Ascending aorta (tissue), 2 donors: ENCODE results near the gene NECAB3. TPM values are rescaled to one million over a fixed set of nuclear protein-coding genes. Genes with fewer than 3 reads are reported as not detected.

Experiments used
- DNase-seq, 2 donors: peaks; one replicate each; pipeline ENCODE4 v3.0.0-alpha.2; 2019; ENCODE audit warnings: low spot score in 2 of 2
- H3K27ac ChIP-seq, 2 donors: fragments of 200-600 bp; sonication (generic); one replicate each; pipeline ENCODE4 v1.5.1; 2016 to 2017; ENCODE audit warnings: mild to moderate bottlenecking in 1 of 2
- H3K27me3 ChIP-seq: fragments of 200-600 bp; sonication (generic); one replicate; pipeline ENCODE4 v1.5.1; 2017
- H3K36me3 ChIP-seq, 2 donors: fragments of 200-600 bp; sonication (generic); one replicate each; pipeline ENCODE4 v1.5.1; 2016
- H3K4me1 ChIP-seq, 2 donors: fragments of 200-600 bp; sonication (generic); one replicate each; pipeline ENCODE4 v1.5.1; 2016 to 2017; ENCODE audit warnings: mild to moderate bottlenecking in 1 of 2
- H3K4me3 ChIP-seq, 2 donors: fragments of 200-600 bp; sonication (generic); one replicate each; pipeline ENCODE4 v1.5.1; 2016 to 2017; ENCODE audit warnings: mild to moderate bottlenecking in 1 of 2
- H3K9me3 ChIP-seq, 2 donors: fragments of 200-600 bp; sonication (generic); one replicate each; pipeline ENCODE4 v1.5.1; 2016
- intact Hi-C: fragments of 100-400 bp; cut with DNase I; formaldehyde crosslinking; loops from one replicate; pipeline ENCODE4 v1.15.1; 2023
- total RNA-seq: library from RNA; depleted of rRNA; stranded (reverse); fragments of >200 nt; gene quantifications from one replicate; pipeline ENCODE4 v1.1.0, GENCODE V29; 2016
- TF ChIP-seq, protein P1 (sequence below), 3 experiments: fragments of 200-600 bp in 2 of 3; fragments of 450-650 bp in 1 of 3; sonication (generic) in 2 of 3; IDR thresholded peaks; one replicate each; pipeline ENCODE4 v1.5.1; 2016 to 2019; ENCODE audit warnings: antibody characterized with exemption in 3 of 3, mild to moderate bottlenecking in 1 of 3, moderate library complexity in 1 of 3

The NECAB3 gene
- total RNA-seq, 1 donor from 2014 or later: 21.3 TPM

DNA sequence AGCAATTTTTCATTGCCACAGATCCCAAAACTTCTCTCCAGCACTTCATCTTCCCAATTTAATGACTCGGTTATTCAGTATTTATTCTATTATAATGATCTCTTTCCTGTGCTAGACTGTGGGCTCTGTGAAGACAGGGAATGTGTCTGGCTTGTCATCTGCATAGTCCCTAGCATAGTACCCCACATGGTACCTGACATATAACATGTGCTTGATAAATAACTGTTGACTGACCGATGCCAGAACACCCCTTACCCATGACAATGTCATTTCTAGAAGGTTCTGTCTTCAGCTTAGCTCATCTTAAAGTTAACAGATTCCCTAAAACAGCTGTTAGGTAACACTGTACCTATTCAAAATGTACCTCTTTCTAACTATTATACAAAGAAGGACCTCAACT is 42.3 kb upstream of the NECAB3 start:
- intact Hi-C loops: no loop called here

DNA sequence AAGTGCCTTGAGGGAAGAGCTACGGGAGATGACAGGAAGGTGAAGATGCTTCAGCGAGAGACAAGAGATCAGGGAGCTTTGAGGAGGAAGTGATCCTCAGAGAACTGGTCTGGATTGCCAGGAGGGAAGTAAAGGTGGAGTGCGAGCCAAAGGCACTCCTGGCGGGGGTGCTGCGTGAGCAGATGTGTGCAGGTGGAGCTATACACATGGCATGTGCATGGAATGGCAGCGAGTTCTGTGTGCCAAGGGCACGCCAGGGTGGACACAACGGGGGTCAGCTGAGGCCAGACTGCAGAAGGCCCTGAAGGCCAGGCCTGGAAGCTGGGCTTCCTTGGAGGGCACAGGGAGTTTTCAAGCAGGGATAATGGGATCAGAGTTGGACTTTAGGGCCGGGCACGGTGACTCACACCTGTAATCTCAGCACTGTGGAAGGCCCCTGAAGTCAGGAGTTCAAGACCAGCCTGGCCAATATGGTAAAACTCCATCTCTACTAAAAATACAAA is 39.7 kb upstream of the NECAB3 start:
- Histone ChIP-seq H3K36me3 (peaks cover 18 to 40% of the 10 kb centered on the region in 2 donors), H3K27me3 (no peaks in the 10 kb centered on the region), H3K9me3 (no peaks in the 10 kb centered on the region), H3K4me1 (no peaks in the 10 kb centered on the region), H3K27ac (no peak overlapping the region), H3K4me3 (no peak overlapping the region)
- DNase-seq: no peak
- intact Hi-C loops: no loop called here
- TF ChIP-seq, protein P1, sequence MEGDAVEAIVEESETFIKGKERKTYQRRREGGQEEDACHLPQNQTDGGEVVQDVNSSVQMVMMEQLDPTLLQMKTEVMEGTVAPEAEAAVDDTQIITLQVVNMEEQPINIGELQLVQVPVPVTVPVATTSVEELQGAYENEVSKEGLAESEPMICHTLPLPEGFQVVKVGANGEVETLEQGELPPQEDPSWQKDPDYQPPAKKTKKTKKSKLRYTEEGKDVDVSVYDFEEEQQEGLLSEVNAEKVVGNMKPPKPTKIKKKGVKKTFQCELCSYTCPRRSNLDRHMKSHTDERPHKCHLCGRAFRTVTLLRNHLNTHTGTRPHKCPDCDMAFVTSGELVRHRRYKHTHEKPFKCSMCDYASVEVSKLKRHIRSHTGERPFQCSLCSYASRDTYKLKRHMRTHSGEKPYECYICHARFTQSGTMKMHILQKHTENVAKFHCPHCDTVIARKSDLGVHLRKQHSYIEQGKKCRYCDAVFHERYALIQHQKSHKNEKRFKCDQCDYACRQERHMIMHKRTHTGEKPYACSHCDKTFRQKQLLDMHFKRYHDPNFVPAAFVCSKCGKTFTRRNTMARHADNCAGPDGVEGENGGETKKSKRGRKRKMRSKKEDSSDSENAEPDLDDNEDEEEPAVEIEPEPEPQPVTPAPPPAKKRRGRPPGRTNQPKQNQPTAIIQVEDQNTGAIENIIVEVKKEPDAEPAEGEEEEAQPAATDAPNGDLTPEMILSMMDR (IDR thresholded peaks at IDR 0.05): no peak

More for the DNA sequence above, 42.3 kb upstream of the NECAB3 start:
- Histone ChIP-seq H3K27ac (no peak overlapping the region), H3K9me3 (no peaks in the 10 kb centered on the region), H3K4me3 (no peak overlapping the region), H3K27me3 (no peaks in the 10 kb centered on the region), H3K4me1 (peaks cover 3 to 7% of the 10 kb centered on the region in 2 donors), H3K36me3 (peaks cover 10 to 31% of the 10 kb centered on the region in 2 donors)
- DNase-seq: no peak
- TF ChIP-seq, protein P1 (IDR thresholded peaks at IDR 0.05): no peak

DNA sequence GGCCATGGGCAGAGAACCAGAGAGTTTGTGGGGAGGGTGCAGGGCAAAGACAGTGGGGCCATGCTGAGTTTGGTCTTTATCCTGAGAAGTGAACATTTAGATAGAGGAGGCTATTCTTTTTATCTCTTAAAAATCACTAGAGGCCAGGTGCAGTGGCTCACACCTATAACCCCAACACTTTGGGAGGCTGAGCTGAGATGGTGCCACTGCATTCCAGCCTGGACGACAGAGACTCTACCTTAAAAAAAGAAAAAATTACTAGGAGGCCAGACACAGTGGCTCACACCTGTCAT is 37.2 kb upstream of the NECAB3 start:
- H3K36me3 ChIP-seq: peaks cover 25 to 50% of the 10 kb centered on the region in 2 donors
- no peak for DNase-seq
- H3K9me3 ChIP-seq: no peaks in the 10 kb centered on the region
- H3K27ac ChIP-seq: no peak overlapping the region
- intact Hi-C loops: no loop called here
- H3K4me3 ChIP-seq: no peak overlapping the region
- TF ChIP-seq, protein P1 (IDR thresholded peaks at IDR 0.05): no peak
- H3K27me3 ChIP-seq: no peaks in the 10 kb centered on the region
- H3K4me1 ChIP-seq: no peaks in the 10 kb centered on the region

DNA sequence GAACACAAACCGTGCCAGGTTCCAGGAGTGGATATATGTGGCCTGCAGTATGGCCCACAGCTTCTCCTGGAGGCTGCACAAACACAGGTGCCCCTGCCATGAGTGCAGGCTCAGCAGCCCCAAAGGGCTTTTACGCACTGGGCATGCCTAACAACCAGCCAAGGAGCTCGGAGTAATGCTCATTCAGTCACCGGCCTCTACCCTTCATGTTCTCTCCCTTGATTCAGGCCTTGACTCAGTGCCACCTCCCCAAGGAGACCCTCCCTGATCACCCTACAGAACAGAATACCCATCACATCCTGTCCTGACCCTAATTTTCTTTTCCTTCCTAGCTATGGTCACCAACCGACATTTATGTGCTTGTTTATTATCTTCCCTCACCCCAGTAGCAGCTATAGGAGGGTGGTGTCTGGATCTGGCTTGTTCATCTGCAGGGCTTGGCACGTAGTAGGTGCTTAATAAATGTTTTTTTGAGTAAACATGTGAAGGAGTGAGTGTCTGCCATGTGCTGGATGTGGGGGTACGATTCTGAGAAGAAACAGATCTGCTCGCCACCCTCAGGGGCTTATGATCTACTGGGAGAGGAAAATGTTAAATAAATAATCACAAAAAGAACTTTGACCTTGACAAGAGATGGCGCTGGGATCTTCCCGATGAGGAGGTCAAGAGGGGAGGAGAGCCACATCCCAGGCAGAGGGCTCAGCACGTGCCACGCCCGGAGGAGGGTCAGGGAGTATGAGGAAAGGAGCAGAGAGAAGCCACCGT is 36.6 kb upstream of the NECAB3 start:
- intact Hi-C loops: no loop called here
- DNase-seq: no peak
- Histone ChIP-seq H3K36me3 (peaks cover 25 to 55% of the 10 kb centered on the region in 2 donors), H3K27me3 (no peaks in the 10 kb centered on the region), H3K27ac (no peak overlapping the region), H3K9me3 (no peaks in the 10 kb centered on the region), H3K4me3 (no peak overlapping the region), H3K4me1 (no peaks in the 10 kb centered on the region)
- TF ChIP-seq, protein P1 (IDR thresholded peaks at IDR 0.05): no peak

DNA sequence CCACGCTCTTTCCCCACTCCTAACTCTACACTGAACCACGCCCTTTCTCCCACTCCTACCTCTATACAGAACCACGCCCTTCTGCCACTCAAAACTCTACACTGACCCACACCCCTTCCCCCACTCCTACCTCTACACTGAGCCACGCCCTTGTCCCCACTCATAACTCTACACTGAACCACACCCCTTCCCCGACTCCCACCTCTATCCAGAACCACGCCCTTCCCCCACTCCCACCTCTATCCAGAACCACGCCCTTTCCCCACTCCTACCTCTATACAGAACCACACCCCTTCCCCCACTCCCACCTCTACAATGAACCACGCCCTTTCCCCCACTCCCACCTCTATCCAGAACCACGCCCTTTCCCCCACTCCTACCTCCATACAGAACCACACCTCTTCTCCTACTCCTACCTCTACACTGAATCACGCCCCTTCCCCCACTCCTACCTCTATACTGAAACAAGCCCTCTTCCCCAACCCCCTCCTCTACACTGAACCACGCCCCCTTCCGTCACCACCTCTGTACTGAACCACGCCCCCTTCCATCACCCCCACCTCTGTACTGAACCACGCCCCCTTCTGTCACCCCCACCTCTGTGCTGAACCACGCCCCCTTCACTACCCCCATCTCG is 35.8 kb upstream of the NECAB3 start:
- intact Hi-C loops: no loop called here
- H3K27ac ChIP-seq: no peak overlapping the region
- no peaks in the 10 kb centered on the region for H3K27me3 ChIP-seq
- H3K9me3 ChIP-seq: no peaks in the 10 kb centered on the region
- H3K36me3 ChIP-seq: peaks cover 25 to 56% of the 10 kb centered on the region in 2 donors
- TF ChIP-seq, protein P1 (IDR thresholded peaks at IDR 0.05): no peak
- no peaks in the 10 kb centered on the region for H3K4me1 ChIP-seq
- no peak for DNase-seq
- H3K4me3 ChIP-seq: no peak overlapping the region
